Endothelial cell of umbilical vein (primary cell): ENCODE data around the gene CARD11. TPM values are rescaled to one million over a fixed set of nuclear protein-coding genes. Genes with fewer than 3 reads are reported as not detected.

Experiments
- BruUV-seq: library from RNA; stranded (reverse); fragments of 400-500 nt; replicated peaks from 2 replicates; lab custom pipeline; 2021; lab: Mats Ljungman, UMichigan
- CTCF ChIA-PET: fragments of 300-600, 350-600 bp; sonication (Branson Sonifier 250); formaldehyde crosslinking; loops from one replicate; lab custom pipeline; 2021; ENCODE audit warnings: antibody characterized with exemption, inconsistent platforms; lab: Charles Lee
- POLR2A ChIA-PET: fragments of 300-600, 350-600 bp; sonication (Branson Sonifier 250); formaldehyde crosslinking; loops from one replicate; lab custom pipeline; 2021; ENCODE audit warnings: antibody characterized with exemption, inconsistent platforms; lab: Charles Lee
- DNase-seq: peaks from one replicate; pipeline ENCODE4 v3.0.0-alpha.2; 2011; ENCODE audit warnings: low read depth, low spot score
- FAIRE-seq: peaks from 2 replicates; lab custom pipeline; 2011; peaks lifted over from hg19 to GRCh38; lab: Jason Lieb, UNC
- H2AFZ ChIP-seq: 2 replicates; pipeline ENCODE4 v1.6.0; 2012; ENCODE audit warnings: low read depth, low read length, control low read depth, inconsistent platforms
- H3K27ac ChIP-seq: 2 replicates; pipeline ENCODE4 v1.5.1; 2011; ENCODE audit warnings: low read depth, mild to moderate bottlenecking, control low read depth, low read length, moderate library complexity; ENCODE audit not compliant: insufficient read depth
- H3K27me3 ChIP-seq, 2 experiments: 2 replicates each; pipeline versions ENCODE4 v1.6.0 to v1.6.1; 2011; ENCODE audit warnings: low read length in 2 of 2, mixed read lengths in 1 of 2; ENCODE audit not compliant: control insufficient read depth in 2 of 2, insufficient read depth in 2 of 2
- H3K36me3 ChIP-seq, 2 experiments: 2 replicates in 1 of 2; 3 replicates in 1 of 2; pipeline ENCODE4 v1.5.1; 2011; ENCODE audit warnings: low read length in 2 of 2, mild to moderate bottlenecking in 1 of 2, moderate library complexity in 1 of 2; ENCODE audit not compliant: control insufficient read depth in 2 of 2, insufficient read depth in 2 of 2; ENCODE audit errors: extremely low read depth in 1 of 2
- H3K4me1 ChIP-seq: 3 replicates; pipeline ENCODE4 v1.5.1; 2011; ENCODE audit warnings: mild to moderate bottlenecking, low read length; ENCODE audit not compliant: control insufficient read depth, insufficient read depth; ENCODE audit errors: extremely low read depth
- H3K4me2 ChIP-seq: 2 replicates; pipeline ENCODE4 v1.6.1; 2011; ENCODE audit warnings: low read length, control low read depth, mixed read lengths; ENCODE audit not compliant: insufficient read depth
- H3K4me3 ChIP-seq, 3 experiments: fragments of 200-600 bp in 1 of 3; sonication (generic), shearing (Covaris generic) in 1 of 3; replicated peaks in 1 of 3; 2 replicates each; pipeline ENCODE4 v1.5.1; 2011 to 2016; ENCODE audit warnings: control low read depth in 3 of 3, low read length in 3 of 3, mild to moderate bottlenecking in 2 of 3, inconsistent platforms in 1 of 3, low read depth in 1 of 3, moderate library complexity in 1 of 3; ENCODE audit not compliant: insufficient read depth in 1 of 3
- H3K79me2 ChIP-seq: 2 replicates; pipeline ENCODE4 v1.6.0; 2012; ENCODE audit warnings: low read length, inconsistent platforms; ENCODE audit not compliant: control insufficient read depth, insufficient read depth
- H3K9ac ChIP-seq: replicated peaks from 2 replicates; pipeline ENCODE3; 2011; ENCODE audit warnings: low read length, control low read depth; ENCODE audit not compliant: insufficient read depth; ENCODE audit errors: extremely low read depth
- H3K9me1 ChIP-seq: replicated peaks from 3 replicates; pipeline ENCODE4 v1.6.0; 2011; ENCODE audit warnings: mild to moderate bottlenecking, low read length; ENCODE audit not compliant: control insufficient read depth, insufficient read depth; ENCODE audit errors: extremely low read depth
- H3K9me3 ChIP-seq: replicated peaks from 2 replicates; pipeline ENCODE4 v1.5.1; 2012; ENCODE audit warnings: low read length, inconsistent platforms; ENCODE audit not compliant: control insufficient read depth, insufficient read depth
- H4K20me1 ChIP-seq: replicated peaks from 2 replicates; pipeline ENCODE3; 2011; ENCODE audit warnings: mild to moderate bottlenecking, low read length; ENCODE audit not compliant: control insufficient read depth, insufficient read depth; ENCODE audit errors: extremely low read depth
- FOS ChIP-seq: IDR thresholded peaks from 2 replicates; pipeline ENCODE4 v1.6.1; 2011; ENCODE audit warnings: mild to moderate bottlenecking, low read length, moderate library complexity, borderline replicate concordance; ENCODE audit not compliant: insufficient read depth
- JUN ChIP-seq: IDR thresholded peaks from 2 replicates; pipeline ENCODE4 v1.6.1; 2011; ENCODE audit warnings: borderline replicate concordance, low read depth; ENCODE audit not compliant: insufficient read length, insufficient read depth
- POLR2A ChIP-seq: IDR thresholded peaks from 2 replicates; pipeline ENCODE4 v1.6.1; 2012; ENCODE audit warnings: low read depth, mild to moderate bottlenecking, control low read depth, low read length
- dilution Hi-C: fragments of 300-500 bp; cut with MboI; formaldehyde crosslinking; loops from one replicate; pipeline ENCODE4 v1.15.0; 2019; ENCODE audit warnings: low sequenced_read_pairs; ENCODE audit not compliant: extremely low pct_ligation_motif_present
- intact Hi-C: fragments of 100-400 bp; cut with micrococcal nuclease; formaldehyde crosslinking; loops from one replicate; pipeline ENCODE4 v1.10.0; 2022
- polyA plus RNA-seq, 4 experiments: library from polyadenylated mRNA; depleted of rRNA in 3 of 4; stranded (reverse) in 3 of 4; unstranded in 1 of 4; fragments of >200 nt; gene quantifications; 2 replicates each; pipeline versions ENCODE4 v1.2.1 to v1.2.3, GENCODE V29; 2011 to 2012; ENCODE audit warnings: missing spikeins in 1 of 4
- total RNA-seq: library from RNA; stranded (reverse); gene quantifications from 2 replicates; pipeline ENCODE4 v1.2.3, GENCODE V29; 2021
- TF ChIP-seq, protein P1 (sequence below): IDR thresholded peaks from 2 replicates; pipeline ENCODE4 v1.6.1; 2011; ENCODE audit not compliant: insufficient read depth, insufficient read length
- TF ChIP-seq, protein P2 (sequence below), 2 donors: IDR thresholded peaks; 1 replicate in 1 of 2; 2 replicates in 1 of 2; pipeline ENCODE4 v1.5.1; 2011; ENCODE audit warnings: low read length in 2 of 2, mild to moderate bottlenecking in 2 of 2, moderate library complexity in 2 of 2, control low read depth in 1 of 2, inconsistent platforms in 1 of 2, low read depth in 1 of 2; ENCODE audit not compliant: insufficient read depth in 1 of 2; ENCODE audit errors: extremely low read depth in 1 of 2

CARD11 gene
- total and polyA plus RNA-seq, 2 donors (not counting 3 experiments of a cell fraction or from before 2014, with no cell fraction given) = 20.4 to 41.8 TPM

DNA sequence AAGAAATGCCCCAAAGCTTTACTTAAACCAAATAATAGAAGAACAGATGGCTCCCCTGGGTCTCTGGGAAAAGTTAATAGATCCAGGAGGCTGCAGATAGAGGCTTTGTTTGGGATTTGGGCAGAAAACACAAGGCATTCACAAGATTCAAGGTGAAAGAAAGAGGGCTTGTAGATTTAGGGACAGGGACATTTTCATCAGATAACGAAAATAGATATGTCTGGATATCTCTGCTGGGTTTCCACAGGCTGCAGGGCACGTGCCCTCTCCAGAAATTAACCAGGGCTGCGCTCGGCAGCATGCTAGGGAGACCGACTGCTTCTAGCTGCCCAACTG is 14.9 kb downstream of the CARD11 start:
- no peaks in the 10 kb centered on the region for H3K9me1 ChIP-seq
- peak overlapping the region; percentile 80 for H3K27ac ChIP-seq
- no peak overlapping the region for H3K4me3 ChIP-seq
- dilution Hi-C loops = no loop called here
- no peaks in the 10 kb centered on the region for H3K27me3 ChIP-seq
- DNase-seq = no peak
- BruUV-seq = no TSS peak
- H3K36me3 ChIP-seq = no peaks in the 10 kb centered on the region
- CTCF ChIA-PET = interaction anchor here (1.2 to 1.6 kb wide), 2 partner anchors 13 to 135 kb away, joined by 3 to 5 read pairs; no protein-coding TSS in a partner anchor
- TF ChIP-seq, protein P1, sequence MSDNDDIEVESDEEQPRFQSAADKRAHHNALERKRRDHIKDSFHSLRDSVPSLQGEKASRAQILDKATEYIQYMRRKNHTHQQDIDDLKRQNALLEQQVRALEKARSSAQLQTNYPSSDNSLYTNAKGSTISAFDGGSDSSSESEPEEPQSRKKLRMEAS = no peak
- TF ChIP-seq, protein P2, sequence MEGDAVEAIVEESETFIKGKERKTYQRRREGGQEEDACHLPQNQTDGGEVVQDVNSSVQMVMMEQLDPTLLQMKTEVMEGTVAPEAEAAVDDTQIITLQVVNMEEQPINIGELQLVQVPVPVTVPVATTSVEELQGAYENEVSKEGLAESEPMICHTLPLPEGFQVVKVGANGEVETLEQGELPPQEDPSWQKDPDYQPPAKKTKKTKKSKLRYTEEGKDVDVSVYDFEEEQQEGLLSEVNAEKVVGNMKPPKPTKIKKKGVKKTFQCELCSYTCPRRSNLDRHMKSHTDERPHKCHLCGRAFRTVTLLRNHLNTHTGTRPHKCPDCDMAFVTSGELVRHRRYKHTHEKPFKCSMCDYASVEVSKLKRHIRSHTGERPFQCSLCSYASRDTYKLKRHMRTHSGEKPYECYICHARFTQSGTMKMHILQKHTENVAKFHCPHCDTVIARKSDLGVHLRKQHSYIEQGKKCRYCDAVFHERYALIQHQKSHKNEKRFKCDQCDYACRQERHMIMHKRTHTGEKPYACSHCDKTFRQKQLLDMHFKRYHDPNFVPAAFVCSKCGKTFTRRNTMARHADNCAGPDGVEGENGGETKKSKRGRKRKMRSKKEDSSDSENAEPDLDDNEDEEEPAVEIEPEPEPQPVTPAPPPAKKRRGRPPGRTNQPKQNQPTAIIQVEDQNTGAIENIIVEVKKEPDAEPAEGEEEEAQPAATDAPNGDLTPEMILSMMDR (IDR thresholded peaks at IDR 0.05; ENCODE audit: extremely low read depth in 1 of 2, insufficient read depth in 1 of 2, low read depth in 1 of 2, low read length in 2 of 2) = no peak
- TF ChIP-seq POLR2A (no peak), JUN (no peak), FOS (no peak)
- no peaks in the 10 kb centered on the region for H4K20me1 ChIP-seq
- H3K9ac ChIP-seq = peak overlapping the region; percentile 15
- H3K4me1 ChIP-seq = peaks cover 22% of the 10 kb centered on the region
- intact Hi-C loops = loop anchor here (2.0 kb wide), 1 partner anchor 14 kb away; the partner anchor contains the start of gene CARD11
- peak overlapping the region; percentile 41 for H3K4me2 ChIP-seq
- H2AFZ ChIP-seq = peak overlapping the region; percentile 27
- POLR2A ChIA-PET = interaction anchor here (0.7 kb wide), 1 partner anchor 11 kb away, joined by 6 read pairs; no protein-coding TSS in a partner anchor
- peaks cover 15% of the 10 kb centered on the region for H3K79me2 ChIP-seq
- H3K9me3 ChIP-seq = no peaks in the 10 kb centered on the region
- no peak for FAIRE-seq
